ENCODE results near the gene MRPL41. TPM values are rescaled to one million over a fixed set of nuclear protein-coding genes. Genes with fewer than 3 reads are reported as not detected.
"Not testable (repeated sequence)": the region's sequence is repeated elsewhere in the genome, so short reads cannot be mapped to it uniquely, and the experiment has no call there.

The MRPL41 gene
- total RNA-seq: 10 to 100 TPM; 25.8 to 43.7 TPM
- polyA plus RNA-seq: 10 to 100 TPM; 39.7 to 86.6 TPM
- long read RNA-seq, donor 1, transcript MRPL41-201 (2 exons, 1,262 nt): major isoform, 11 of 11 reads
- long read RNA-seq, donor 1, partial matches to known transcripts: 0 of 11 reads
- long read RNA-seq, donor 1, other reads (novel, unspliced or antisense): 0 of 11 reads
- long read RNA-seq, donor 2, transcript MRPL41-201 (2 exons, 1,262 nt): major isoform, 18 of 20 reads
- long read RNA-seq, donor 2, partial matches to known transcripts: 2 of 20 reads
- long read RNA-seq, donor 2, other reads (novel, unspliced or antisense): 0 of 20 reads

GRCh38 chr9:137551264-137552021 lies at the start of gene MRPL41:
TSS of gene MRPL41 (plus strand) at chr9:137551879. CDS start at chr9:137552082, 203 bp downstream.
- Histone ChIP-seq H3K4me3 (ENCODE audit: low read length in 2 of 2) (peak within 1 kb of the TSS; percentile 59 to 79), H3K9me3 (ENCODE audit: control insufficient read depth, low read length) (no peaks in the 10 kb centered on the region), H3K27ac (ENCODE audit: low read depth in 1 of 2, low read length in 2 of 2) (peak within 1 kb of the TSS; percentile 6 to 35), H3K4me1 (ENCODE audit: control insufficient read depth in 1 of 2, insufficient read depth in 2 of 2, low read length in 2 of 2) (no peaks in the 10 kb centered on the region), H3K36me3 (ENCODE audit: control insufficient read depth in 1 of 2, insufficient read depth in 2 of 2, low read length in 1 of 2) (peaks cover 0 to 8% of the 10 kb centered on the region in 2 donors), H3K27me3 (ENCODE audit: control insufficient read depth in 1 of 2, insufficient read depth in 2 of 2, low read length in 1 of 2) (no peaks in the 10 kb centered on the region)
- peak; percentile 89 for ATAC-seq (ENCODE audit: low FRiP score)
- DNase-seq: peak; percentile 95 to 96
- intact Hi-C loops (cut with DNase I): loop anchor here in 1 of 2 donors (10.0 kb wide), 1 partner anchor 53 kb away; the partner anchor contains the start of gene ARRDC1
- 1% methylated on average over 44 to 106 of the region's 106 CpGs for WGBS, 2 donors

GRCh38 chr9:137502008-137502911 lies 49.4 kb upstream of the MRPL41 start:
- intact Hi-C loops (cut with DNase I): no loop called here
- DNase-seq (no peak), ATAC-seq (ENCODE audit: low FRiP score) (no peak)
- no peaks in the 10 kb centered on the region for H3K36me3 ChIP-seq (ENCODE audit: control insufficient read depth in 1 of 2, insufficient read depth in 2 of 2, low read length in 1 of 2)
- no peak overlapping the region for H3K27ac ChIP-seq (ENCODE audit: low read depth in 1 of 2, low read length in 2 of 2)
- no peak overlapping the region for H3K4me3 ChIP-seq (ENCODE audit: low read length in 2 of 2)
- no peaks in the 10 kb centered on the region for H3K27me3 ChIP-seq (ENCODE audit: control insufficient read depth in 1 of 2, insufficient read depth in 2 of 2, low read length in 1 of 2)
- no peaks in the 10 kb centered on the region for H3K4me1 ChIP-seq (ENCODE audit: control insufficient read depth in 1 of 2, insufficient read depth in 2 of 2, low read length in 2 of 2)
- H3K9me3 ChIP-seq (ENCODE audit: control insufficient read depth, low read length): no peaks in the 10 kb centered on the region
- WGBS, 2 donors: 79 to 85% methylated on average over 30 to 36 of the region's 36 CpGs

GRCh38 chr9:137504432-137504777 lies 47.3 kb upstream of the MRPL41 start:
- Histone ChIP-seq H3K4me3 (ENCODE audit: low read length in 2 of 2) (no peak overlapping the region), H3K27me3 (ENCODE audit: control insufficient read depth in 1 of 2, insufficient read depth in 2 of 2, low read length in 1 of 2) (no peaks in the 10 kb centered on the region), H3K36me3 (ENCODE audit: control insufficient read depth in 1 of 2, insufficient read depth in 2 of 2, low read length in 1 of 2) (no peaks in the 10 kb centered on the region), H3K27ac (ENCODE audit: low read depth in 1 of 2, low read length in 2 of 2) (no peak overlapping the region), H3K4me1 (ENCODE audit: control insufficient read depth in 1 of 2, insufficient read depth in 2 of 2, low read length in 2 of 2) (no peaks in the 10 kb centered on the region), H3K9me3 (ENCODE audit: control insufficient read depth, low read length) (no peaks in the 10 kb centered on the region)
- intact Hi-C loops (cut with DNase I): no loop called here
- 87 to 93% methylated on average over 7 of the region's 7 CpGs for WGBS, 2 donors
- DNase-seq: no peak
- ATAC-seq (ENCODE audit: low FRiP score): no peak

- Histone ChIP-seq H3K4me1 (ENCODE audit: control insufficient read depth in 1 of 2, insufficient read depth in 2 of 2, low read length in 2 of 2) (no peaks in the 10 kb centered on the region), H3K9me3 (ENCODE audit: control insufficient read depth, low read length) (no peaks in the 10 kb centered on the region), H3K36me3 (ENCODE audit: control insufficient read depth in 1 of 2, insufficient read depth in 2 of 2, low read length in 1 of 2) (no peaks in the 10 kb centered on the region), H3K4me3 (ENCODE audit: low read length in 2 of 2) (no peak overlapping the region), H3K27ac (ENCODE audit: low read depth in 1 of 2, low read length in 2 of 2) (no peak overlapping the region), H3K27me3 (ENCODE audit: control insufficient read depth in 1 of 2, insufficient read depth in 2 of 2, low read length in 1 of 2) (no peaks in the 10 kb centered on the region)
- no peak for DNase-seq
- 93 to 94% methylated on average over 28 of the region's 28 CpGs for WGBS, 2 donors
- ATAC-seq (ENCODE audit: low FRiP score): no peak
- intact Hi-C loops (cut with DNase I): no loop called here
Observed at GRCh38 chr9:137505421-137506140, 46.1 kb upstream of the MRPL41 start.

- WGBS, 2 donors: 88 to 92% methylated on average over 15 of the region's 15 CpGs
- intact Hi-C loops (cut with DNase I): no loop called here
- Histone ChIP-seq H3K36me3 (ENCODE audit: control insufficient read depth in 1 of 2, insufficient read depth in 2 of 2, low read length in 1 of 2) (no peaks in the 10 kb centered on the region), H3K4me3 (ENCODE audit: low read length in 2 of 2) (no peak overlapping the region), H3K9me3 (ENCODE audit: control insufficient read depth, low read length) (no peaks in the 10 kb centered on the region), H3K4me1 (ENCODE audit: control insufficient read depth in 1 of 2, insufficient read depth in 2 of 2, low read length in 2 of 2) (no peaks in the 10 kb centered on the region), H3K27me3 (ENCODE audit: control insufficient read depth in 1 of 2, insufficient read depth in 2 of 2, low read length in 1 of 2) (no peaks in the 10 kb centered on the region), H3K27ac (ENCODE audit: low read depth in 1 of 2, low read length in 2 of 2) (no peak overlapping the region)
- ATAC-seq (ENCODE audit: low FRiP score): no peak
- no peak for DNase-seq
Observed at GRCh38 chr9:137506274-137506673, 45.4 kb upstream of the MRPL41 start.

- 92% methylated on average over 26 of the region's 26 CpGs for WGBS, 2 donors
Observed at GRCh38 chr9:137506702-137507171, 44.9 kb upstream of the MRPL41 start.

GRCh38 chr9:137509198-137509597 lies 42.5 kb upstream of the MRPL41 start:
- intact Hi-C loops (cut with DNase I): no loop called here
- H3K4me1 ChIP-seq (ENCODE audit: control insufficient read depth in 1 of 2, insufficient read depth in 2 of 2, low read length in 2 of 2): no peaks in the 10 kb centered on the region
- no peak for ATAC-seq (ENCODE audit: low FRiP score)
- H3K36me3 ChIP-seq (ENCODE audit: control insufficient read depth in 1 of 2, insufficient read depth in 2 of 2, low read length in 1 of 2): no peaks in the 10 kb centered on the region
- DNase-seq: no peak
- no peak overlapping the region for H3K27ac ChIP-seq (ENCODE audit: low read depth in 1 of 2, low read length in 2 of 2)
- H3K4me3 ChIP-seq (ENCODE audit: low read length in 2 of 2): no peak overlapping the region
- no peaks in the 10 kb centered on the region for H3K27me3 ChIP-seq (ENCODE audit: control insufficient read depth in 1 of 2, insufficient read depth in 2 of 2, low read length in 1 of 2)
- H3K9me3 ChIP-seq (ENCODE audit: control insufficient read depth, low read length): no peaks in the 10 kb centered on the region
- 88 to 90% methylated on average over 14 of the region's 14 CpGs for WGBS, 2 donors

More at GRCh38 chr9:137506702-137507171, 44.9 kb upstream of the MRPL41 start:
- no peak for DNase-seq
- Histone ChIP-seq H3K36me3 (ENCODE audit: control insufficient read depth in 1 of 2, insufficient read depth in 2 of 2, low read length in 1 of 2) (no peaks in the 10 kb centered on the region), H3K4me3 (ENCODE audit: low read length in 2 of 2) (no peak overlapping the region), H3K4me1 (ENCODE audit: control insufficient read depth in 1 of 2, insufficient read depth in 2 of 2, low read length in 2 of 2) (no peaks in the 10 kb centered on the region), H3K27me3 (ENCODE audit: control insufficient read depth in 1 of 2, insufficient read depth in 2 of 2, low read length in 1 of 2) (no peaks in the 10 kb centered on the region), H3K27ac (ENCODE audit: low read depth in 1 of 2, low read length in 2 of 2) (no peak overlapping the region), H3K9me3 (ENCODE audit: control insufficient read depth, low read length) (no peaks in the 10 kb centered on the region)
- no peak for ATAC-seq (ENCODE audit: low FRiP score)
- intact Hi-C loops (cut with DNase I): no loop called here

- DNase-seq; H3K27ac ChIP-seq (ENCODE audit: low read depth in 1 of 2, low read length in 2 of 2); intact Hi-C loops (cut with DNase I); H3K36me3 ChIP-seq (ENCODE audit: control insufficient read depth in 1 of 2, insufficient read depth in 2 of 2, low read length in 1 of 2); H3K27me3 ChIP-seq (ENCODE audit: control insufficient read depth in 1 of 2, insufficient read depth in 2 of 2, low read length in 1 of 2); ATAC-seq (ENCODE audit: low FRiP score); H3K4me3 ChIP-seq (ENCODE audit: low read length in 2 of 2); H3K9me3 ChIP-seq (ENCODE audit: control insufficient read depth, low read length); H3K4me1 ChIP-seq (ENCODE audit: control insufficient read depth in 1 of 2, insufficient read depth in 2 of 2, low read length in 2 of 2): not testable (repeated sequence)
- WGBS, 2 donors: 94 to 98% methylated on average over 22 of the region's 22 CpGs
Observed at GRCh38 chr9:137511126-137511525, 40.6 kb upstream of the MRPL41 start.

All from aorta (tissue), 5 donors.